Suprapubic skin (tissue), 4 donors: ENCODE data around the gene ASIC2. TPM values are rescaled to one million over a fixed set of nuclear protein-coding genes. Genes with fewer than 3 reads are reported as not detected.

ENCODE experiments used
- DNase-seq, 2 donors: peaks; one replicate each; pipeline ENCODE4 v3.0.0-alpha.2; 2019; ENCODE audit warnings: low spot score in 2 of 2
- H3K27ac ChIP-seq: fragments of 200-600 bp; sonication (generic); one replicate; pipeline ENCODE4 v1.5.1; 2019
- H3K27me3 ChIP-seq: fragments of 200-600 bp; sonication (generic); one replicate; pipeline ENCODE4 v1.5.1; 2019
- H3K36me3 ChIP-seq: fragments of 200-600 bp; sonication (generic); one replicate; pipeline ENCODE4 v1.5.1; 2019
- H3K4me1 ChIP-seq: fragments of 200-600 bp; sonication (generic); one replicate; pipeline ENCODE4 v1.5.1; 2019
- H3K4me3 ChIP-seq: fragments of 200-600 bp; sonication (generic); one replicate; pipeline ENCODE4 v1.5.1; 2019; ENCODE audit warnings: mild to moderate bottlenecking
- H3K9me3 ChIP-seq: fragments of 200-600 bp; sonication (generic); one replicate; pipeline ENCODE4 v1.5.1; 2019
- CTCF ChIP-seq, 2 donors: fragments of 200-600 bp in 1 of 2; fragments of 450-650 bp in 1 of 2; sonication (generic) in 1 of 2; IDR thresholded peaks; one replicate each; pipeline ENCODE4 v1.5.1; 2016 to 2019; ENCODE audit warnings: antibody characterized with exemption in 2 of 2, mild to moderate bottlenecking in 1 of 2, moderate library complexity in 1 of 2
- EP300 ChIP-seq: sonication (generic); formaldehyde crosslinking; IDR thresholded peaks from one replicate; pipeline ENCODE4 v1.6.1; 2017; ENCODE audit warnings: antibody characterized with exemption
- POLR2A ChIP-seq, 2 donors: fragments of 450-650 bp; IDR thresholded peaks; one replicate each; pipeline ENCODE4 v1.6.1; 2017; ENCODE audit warnings: antibody characterized with exemption in 2 of 2, mild to moderate bottlenecking in 2 of 2, moderate library complexity in 2 of 2
- POLR2AphosphoS5 ChIP-seq, 3 donors: sonication (generic); formaldehyde crosslinking; IDR thresholded peaks; one replicate each; pipeline ENCODE4 v1.6.1; 2017; ENCODE audit warnings: antibody characterized with exemption in 3 of 3
- WGBS: methylation state at CpG from one replicate; pipeline ENCODE4 v1.1.5; 2018; 5-methylcytosine and 5-hydroxymethylcytosine counted together
- total RNA-seq, 4 donors: library from RNA; depleted of rRNA; stranded (reverse); fragments of >200 nt; gene quantifications; one replicate each; pipeline ENCODE4 v1.1.0, GENCODE V29; 2016

Gene ASIC2
- total RNA-seq, 4 donors from 2014 or later = not detected

GRCh38 chr17:33218698-33219601, 74.1 kb downstream of the ASIC2 start:
- no peak for TF ChIP-seq CTCF (IDR thresholded peaks at IDR 0.05)
- no peak for TF ChIP-seq POLR2A (IDR thresholded peaks at IDR 0.05)
- no peak for DNase-seq
- H3K4me1 ChIP-seq = peaks cover 18% of the 10 kb centered on the region
- H3K4me3 ChIP-seq = no peak overlapping the region
- no peaks in the 10 kb centered on the region for H3K36me3 ChIP-seq
- peaks cover 14% of the 10 kb centered on the region for H3K27me3 ChIP-seq
- no peak overlapping the region for H3K27ac ChIP-seq
- WGBS = 43% methylated on average over 12 of the region's 12 CpGs
- no peaks in the 10 kb centered on the region for H3K9me3 ChIP-seq

GRCh38 chr17:33217891-33218290, 75.2 kb downstream of the ASIC2 start:
- no peak for DNase-seq
- Histone ChIP-seq H3K36me3 (no peaks in the 10 kb centered on the region), H3K27ac (no peak overlapping the region), H3K4me1 (peaks cover 18% of the 10 kb centered on the region), H3K4me3 (no peak overlapping the region), H3K27me3 (peaks cover 22% of the 10 kb centered on the region), H3K9me3 (no peaks in the 10 kb centered on the region)
- 87% methylated on average over 8 of the region's 9 CpGs for WGBS
- TF ChIP-seq EP300 (no peak), CTCF (IDR thresholded peaks at IDR 0.05) (no peak), POLR2AphosphoS5 (IDR thresholded peaks at IDR 0.05) (no peak), POLR2A (IDR thresholded peaks at IDR 0.05) (no peak)

GRCh38 chr17:33214996-33215395, 78.1 kb downstream of the ASIC2 start:
- DNase-seq = no peak
- Histone ChIP-seq H3K4me3 (no peak overlapping the region), H3K27ac (no peak overlapping the region), H3K4me1 (peaks cover 16% of the 10 kb centered on the region), H3K36me3 (no peaks in the 10 kb centered on the region), H3K9me3 (no peaks in the 10 kb centered on the region), H3K27me3 (peaks cover 38% of the 10 kb centered on the region)
- WGBS = 95% methylated on average over 2 of the region's 2 CpGs
- TF ChIP-seq POLR2AphosphoS5 (IDR thresholded peaks at IDR 0.05) (no peak), POLR2A (IDR thresholded peaks at IDR 0.05) (no peak), EP300 (no peak), CTCF (IDR thresholded peaks at IDR 0.05) (no peak)

GRCh38 chr17:33210285-33210684, 82.8 kb downstream of the ASIC2 start:
- no peaks in the 10 kb centered on the region for H3K4me1 ChIP-seq
- TF ChIP-seq POLR2AphosphoS5 (IDR thresholded peaks at IDR 0.05) (no peak), EP300 (no peak), CTCF (IDR thresholded peaks at IDR 0.05) (no peak), POLR2A (IDR thresholded peaks at IDR 0.05) (no peak)
- no peak overlapping the region for H3K27ac ChIP-seq
- WGBS = 73% methylated on average over 2 of the region's 2 CpGs
- no peak overlapping the region for H3K4me3 ChIP-seq
- no peak for DNase-seq
- no peaks in the 10 kb centered on the region for H3K9me3 ChIP-seq
- peaks cover 29% of the 10 kb centered on the region for H3K27me3 ChIP-seq
- no peaks in the 10 kb centered on the region for H3K36me3 ChIP-seq

- TF ChIP-seq POLR2AphosphoS5 (IDR thresholded peaks at IDR 0.05) (no peak), EP300 (no peak)
- Histone ChIP-seq H3K4me3 (no peak overlapping the region), H3K36me3 (no peaks in the 10 kb centered on the region), H3K9me3 (no peaks in the 10 kb centered on the region), H3K27me3 (peaks cover 34% of the 10 kb centered on the region), H3K4me1 (no peaks in the 10 kb centered on the region), H3K27ac (no peak overlapping the region)
- WGBS = 17% methylated on average over 2 of the region's 2 CpGs
- no peak for DNase-seq
These were observed 83.4 kb downstream of the ASIC2 start for GRCh38 chr17:33209671-33210070.
